H9 (cell line): ENCODE data around the gene RHBDL1. TPM values are rescaled to one million over a fixed set of nuclear protein-coding genes. Genes with fewer than 3 reads are reported as not detected.

Experiments used
- DNase-seq: peaks from one replicate; pipeline ENCODE4 v3.0.0-alpha.2; 2017
- H2AFZ ChIP-seq: one replicate; pipeline ENCODE4 v1.6.1; 2013; ENCODE audit warnings: mild to moderate bottlenecking, low read length, control low read depth, moderate library complexity
- H2AK5ac ChIP-seq: 2 replicates; pipeline ENCODE4 v1.6.1; 2013; ENCODE audit warnings: low read length, control low read depth, mixed read lengths; ENCODE audit not compliant: insufficient read length
- H2BK120ac ChIP-seq: one replicate; pipeline ENCODE4 v1.6.1; 2013; ENCODE audit warnings: low read depth, mild to moderate bottlenecking, low read length, control low read depth, inconsistent platforms; ENCODE audit not compliant: poor library complexity, severe bottlenecking
- H2BK12ac ChIP-seq: 2 replicates; pipeline ENCODE4 v1.6.1; 2013; ENCODE audit warnings: low read length, control low read depth, mixed read lengths, low read depth; ENCODE audit not compliant: insufficient read length
- H2BK15ac ChIP-seq: 2 replicates; pipeline ENCODE4 v1.6.1; 2013; ENCODE audit warnings: low read depth, low read length, control low read depth
- H2BK20ac ChIP-seq: one replicate; pipeline ENCODE4 v1.6.1; 2013; ENCODE audit warnings: low read depth, mild to moderate bottlenecking, low read length, control low read depth, inconsistent platforms; ENCODE audit not compliant: poor library complexity, severe bottlenecking
- H2BK5ac ChIP-seq: 2 replicates; pipeline ENCODE4 v1.6.1; 2013; ENCODE audit warnings: low read length, control low read depth, mixed read lengths; ENCODE audit not compliant: insufficient read length
- H3K14ac ChIP-seq: 2 replicates; pipeline ENCODE4 v1.6.1; 2013; ENCODE audit warnings: low read length, control low read depth; ENCODE audit not compliant: insufficient read depth
- H3K18ac ChIP-seq: 2 replicates; pipeline ENCODE4 v1.6.1; 2013; ENCODE audit warnings: low read depth, mild to moderate bottlenecking, mixed read lengths, low read length, control low read depth; ENCODE audit not compliant: insufficient read length
- H3K23ac ChIP-seq: 2 replicates; pipeline ENCODE4 v1.6.1; 2013; ENCODE audit warnings: low read length, control low read depth, mixed read lengths, low read depth; ENCODE audit not compliant: insufficient read length
- H3K23me2 ChIP-seq: 2 replicates; pipeline ENCODE4 v1.6.1; 2013; ENCODE audit warnings: low read depth, mild to moderate bottlenecking, mixed read lengths, low read length, control low read depth; ENCODE audit not compliant: insufficient read length, poor library complexity, severe bottlenecking
- H3K27ac ChIP-seq: 2 replicates; pipeline ENCODE4 v1.5.1; 2013; ENCODE audit warnings: low read length, control low read depth, mixed read lengths, low read depth; ENCODE audit not compliant: insufficient read length
- H3K27me3 ChIP-seq: 2 replicates; pipeline ENCODE4 v1.6.1; 2013; ENCODE audit warnings: low read length, control low read depth, inconsistent platforms; ENCODE audit not compliant: insufficient read depth
- H3K4ac ChIP-seq: 2 replicates; pipeline ENCODE4 v1.6.1; 2013; ENCODE audit warnings: low read depth, mild to moderate bottlenecking, control low read depth, inconsistent platforms, low read length, moderate library complexity
- H3K4me1 ChIP-seq: 2 replicates; pipeline ENCODE4 v1.6.1; 2013; ENCODE audit warnings: low read length, control low read depth, inconsistent platforms; ENCODE audit not compliant: insufficient read depth
- H3K4me2 ChIP-seq: 2 replicates; pipeline ENCODE4 v1.6.1; 2013; ENCODE audit warnings: low read length, control low read depth, mixed read lengths; ENCODE audit not compliant: insufficient read length, insufficient read depth
- H3K56ac ChIP-seq: 2 replicates; pipeline ENCODE4 v1.6.1; 2013; ENCODE audit warnings: low read depth, mild to moderate bottlenecking, mixed read lengths, low read length, control low read depth; ENCODE audit not compliant: insufficient read length
- H3K79me1 ChIP-seq: 2 replicates; pipeline ENCODE4 v1.6.1; 2013; ENCODE audit warnings: low read depth, mild to moderate bottlenecking, moderate library complexity, low read length, control low read depth, inconsistent platforms; ENCODE audit not compliant: insufficient read depth, poor library complexity, severe bottlenecking
- H3K79me2 ChIP-seq: 2 replicates; pipeline ENCODE4 v1.6.1; 2013; ENCODE audit warnings: low read length, control low read depth, inconsistent platforms; ENCODE audit not compliant: insufficient read depth
- H3K9ac ChIP-seq: 2 replicates; pipeline ENCODE4 v1.6.1; 2013; ENCODE audit warnings: low read length, control low read depth, mixed read lengths; ENCODE audit not compliant: insufficient read length; ENCODE audit errors: extremely low read depth
- H3K9me3 ChIP-seq: one replicate; pipeline ENCODE4 v1.6.1; 2013; ENCODE audit warnings: low read depth, low read length, inconsistent platforms; ENCODE audit not compliant: control insufficient read depth
- H3T11ph ChIP-seq: one replicate; pipeline ENCODE4 v1.6.1; 2013; ENCODE audit warnings: mild to moderate bottlenecking, low read length, control low read depth, inconsistent platforms
- H4K20me1 ChIP-seq: one replicate; pipeline ENCODE4 v1.6.1; 2013; ENCODE audit not compliant: control insufficient read depth, insufficient read length, insufficient read depth
- H4K5ac ChIP-seq: 2 replicates; pipeline ENCODE4 v1.6.1; 2013; ENCODE audit warnings: low read depth, mild to moderate bottlenecking, mixed read lengths, low read length, control low read depth; ENCODE audit not compliant: insufficient read length
- H4K8ac ChIP-seq: replicated peaks from 2 replicates; pipeline ENCODE4 v1.6.1; 2013; ENCODE audit warnings: low read length, control low read depth, mixed read lengths, low read depth; ENCODE audit not compliant: insufficient read length
- H4K91ac ChIP-seq: 2 replicates; pipeline ENCODE4 v1.6.1; 2013; ENCODE audit warnings: low read depth, mild to moderate bottlenecking, moderate library complexity, mixed read lengths, low read length, control low read depth; ENCODE audit not compliant: insufficient read length
- H3K27ac Mint-ChIP-seq, 3 experiments: 2 replicates in 2 of 3; 3 replicates in 1 of 3; pipeline ENCODE4 v1.8.0; 2020 to 2021; ENCODE audit warnings: mixed read lengths in 3 of 3, mild to moderate bottlenecking in 1 of 3, moderate library complexity in 1 of 3
- H3K27me3 Mint-ChIP-seq: 2 replicates; pipeline ENCODE4 v1.8.0; 2021; ENCODE audit warnings: low read depth, mild to moderate bottlenecking, moderate library complexity, mixed read lengths
- H3K36me3 Mint-ChIP-seq, 3 experiments: 2 replicates in 2 of 3; 3 replicates in 1 of 3; pipeline ENCODE4 v1.8.0; 2020 to 2021; ENCODE audit warnings: low read depth in 3 of 3, mixed read lengths in 3 of 3; ENCODE audit not compliant: insufficient read depth in 1 of 3
- H3K4me1 Mint-ChIP-seq, 2 experiments: 2 replicates each; pipeline ENCODE4 v1.8.0; 2020; ENCODE audit warnings: mixed read lengths in 2 of 2
- H3K4me3 Mint-ChIP-seq, 2 experiments: 2 replicates in 1 of 2; 3 replicates in 1 of 2; pipeline ENCODE4 v1.8.0; 2020 to 2021; ENCODE audit warnings: mild to moderate bottlenecking in 2 of 2, mixed read lengths in 2 of 2, moderate library complexity in 1 of 2
- H3K9me3 Mint-ChIP-seq, 2 experiments: 2 replicates in 1 of 2; 3 replicates in 1 of 2; pipeline ENCODE4 v1.8.0; 2020; ENCODE audit warnings: mild to moderate bottlenecking in 2 of 2, mixed read lengths in 2 of 2, moderate library complexity in 1 of 2
- WGBS: extraction: QIAGEN DNeasy Blood & Tissue Kit; methylation state at CpG from one replicate; pipeline ENCODE4 v1.1.7; 2013; ENCODE audit warnings: missing lambda C conversion rate, low lambda C conversion rate, mixed read lengths; ENCODE audit not compliant: insufficient read length; ENCODE audit errors: extremely low coverage; 5-methylcytosine and 5-hydroxymethylcytosine counted together
- total RNA-seq: library from RNA; stranded (reverse); gene quantifications from 2 replicates; pipeline ENCODE4 v1.2.1, GENCODE V29; 2021
- TF ChIP-seq, protein P1 (sequence below): fragments of 200-600 bp; sonication (generic); conservative IDR thresholded peaks from 3 replicates; pipeline ENCODE4 v1.8.0; 2021; ENCODE audit warnings: antibody characterized with exemption, mild to moderate bottlenecking

RHBDL1 gene
- total RNA-seq, 1 experiment from 2014 or later = 7.6 TPM

DNA sequence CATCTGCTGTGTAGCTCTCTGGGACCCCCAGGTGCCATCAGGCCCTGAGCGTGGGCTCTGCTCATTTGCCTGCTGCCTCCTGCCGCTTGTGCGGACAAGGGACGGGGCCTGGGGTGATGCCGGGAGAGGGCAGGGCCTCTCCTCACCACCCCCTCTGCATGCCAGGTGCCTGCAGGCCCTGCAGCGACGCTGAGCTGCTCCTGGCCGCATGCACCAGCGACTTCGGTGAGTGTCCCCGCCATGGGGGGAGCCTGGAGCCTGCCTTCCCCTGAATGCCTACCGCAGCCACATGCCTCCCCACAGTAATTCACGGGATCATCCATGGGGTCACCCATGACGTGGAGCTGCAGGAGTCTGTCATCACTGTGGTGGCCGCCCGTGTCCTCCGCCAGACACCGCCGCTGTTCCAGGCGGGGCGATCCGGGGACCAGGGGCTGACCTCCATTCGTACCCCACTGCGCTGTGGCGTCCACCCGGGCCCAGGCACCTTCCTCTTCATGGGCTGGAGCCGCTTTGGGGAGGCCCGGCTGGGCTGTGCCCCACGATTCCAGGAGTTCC, 41.4 kb downstream of the RHBDL1 start:
- Histone ChIP-seq H4K20me1 (no peaks in the 10 kb centered on the region), H3K4ac (no peak overlapping the region), H3K79me1 (no peaks in the 10 kb centered on the region), H3K79me2 (no peaks in the 10 kb centered on the region), H2BK120ac (no peak overlapping the region), H2BK12ac (no peak overlapping the region), H2AK5ac (no peak overlapping the region), H2BK20ac (no peak overlapping the region), H3K27ac (no peak overlapping the region), H3K9me3 (no peaks in the 10 kb centered on the region), H4K5ac (no peak overlapping the region), H3K27me3 (no peaks in the 10 kb centered on the region; the same call in 1 of the 2 replicates), H2BK5ac (no peak overlapping the region), H3K18ac (no peak overlapping the region), H3K14ac (no peak overlapping the region), H3K4me2 (no peak overlapping the region), H3K23me2 (peaks cover 10% of the 10 kb centered on the region), H3T11ph (no peak overlapping the region), H3K4me1 (no peaks in the 10 kb centered on the region), H2AFZ (no peak overlapping the region), H4K91ac (no peak overlapping the region), H4K8ac (no peak overlapping the region), H3K9ac (no peak overlapping the region), H3K23ac (no peak overlapping the region), H2BK15ac (no peak overlapping the region), H3K56ac (no peak overlapping the region)
- H3K4me3 Mint-ChIP-seq = peak overlapping the region in 1 of 2 experiments; percentile 78; a peak in 1 of 5 replicates
- H3K27me3 Mint-ChIP-seq = peaks cover 48% of the 10 kb centered on the region
- peaks cover 17 to 31% of the 10 kb centered on the region in 2 experiments for H3K4me1 Mint-ChIP-seq
- no peak for DNase-seq
- no peak overlapping the region for H3K27ac Mint-ChIP-seq
- H3K36me3 Mint-ChIP-seq = no peaks in the 10 kb centered on the region
- TF ChIP-seq, protein P1, sequence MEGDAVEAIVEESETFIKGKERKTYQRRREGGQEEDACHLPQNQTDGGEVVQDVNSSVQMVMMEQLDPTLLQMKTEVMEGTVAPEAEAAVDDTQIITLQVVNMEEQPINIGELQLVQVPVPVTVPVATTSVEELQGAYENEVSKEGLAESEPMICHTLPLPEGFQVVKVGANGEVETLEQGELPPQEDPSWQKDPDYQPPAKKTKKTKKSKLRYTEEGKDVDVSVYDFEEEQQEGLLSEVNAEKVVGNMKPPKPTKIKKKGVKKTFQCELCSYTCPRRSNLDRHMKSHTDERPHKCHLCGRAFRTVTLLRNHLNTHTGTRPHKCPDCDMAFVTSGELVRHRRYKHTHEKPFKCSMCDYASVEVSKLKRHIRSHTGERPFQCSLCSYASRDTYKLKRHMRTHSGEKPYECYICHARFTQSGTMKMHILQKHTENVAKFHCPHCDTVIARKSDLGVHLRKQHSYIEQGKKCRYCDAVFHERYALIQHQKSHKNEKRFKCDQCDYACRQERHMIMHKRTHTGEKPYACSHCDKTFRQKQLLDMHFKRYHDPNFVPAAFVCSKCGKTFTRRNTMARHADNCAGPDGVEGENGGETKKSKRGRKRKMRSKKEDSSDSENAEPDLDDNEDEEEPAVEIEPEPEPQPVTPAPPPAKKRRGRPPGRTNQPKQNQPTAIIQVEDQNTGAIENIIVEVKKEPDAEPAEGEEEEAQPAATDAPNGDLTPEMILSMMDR = no peak
- no peaks in the 10 kb centered on the region; a peak in 1 of 5 replicates for H3K9me3 Mint-ChIP-seq
- WGBS = no CpG with 5 or more reads among the region's 29 CpGs
